SH-SY5Y (cell line): ENCODE measurements around the gene ARL2BP.

ENCODE experiments used
- GATA2 ChIP-seq: IDR thresholded peaks from 2 replicates; pipeline ENCODE4 v1.6.1; 2011; ENCODE audit warnings: mild to moderate bottlenecking, low read depth, low read length
- GATA3 ChIP-seq: IDR thresholded peaks from 2 replicates; pipeline ENCODE4 v1.6.1; 2011; ENCODE audit warnings: low read depth, mild to moderate bottlenecking, low read length, moderate library complexity

- no peak for TF ChIP-seq GATA2
- no peak for TF ChIP-seq GATA3
Observed at GRCh38 chr16:57244463-57244766, 644 bp upstream of the ARL2BP start.
